GM19328 (cell line): ENCODE data around the gene NBAS.

Source experiments
- ATAC-seq: cut with Tn5 transposase; IDR thresholded peaks from one replicate; pipeline ENCODE4 v1.9.1; 2021; ENCODE audit warnings: mild to moderate bottlenecking, moderate library complexity; ENCODE audit not compliant: unreplicated experiment

Gene NBAS

DNA sequence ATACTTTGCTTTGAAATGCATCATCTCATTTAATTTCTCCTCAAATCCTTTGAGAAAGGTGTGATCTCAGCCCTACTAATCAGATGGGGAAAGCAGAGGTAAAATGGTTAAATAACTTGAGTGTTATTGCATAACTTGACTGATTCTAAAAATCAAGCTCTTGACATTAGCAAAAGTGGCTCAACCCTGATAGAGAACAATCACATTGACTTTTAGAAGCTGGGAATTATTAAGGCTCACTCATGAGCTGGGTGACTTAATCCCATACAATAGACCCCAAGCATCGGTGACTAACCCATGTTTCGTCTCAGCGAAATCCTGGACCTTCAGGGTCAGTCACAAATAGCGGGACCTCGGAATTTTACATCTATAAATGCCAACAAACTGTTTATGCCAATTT is 378.9 kb downstream of the NBAS start:
- no peak for ATAC-seq

DNA sequence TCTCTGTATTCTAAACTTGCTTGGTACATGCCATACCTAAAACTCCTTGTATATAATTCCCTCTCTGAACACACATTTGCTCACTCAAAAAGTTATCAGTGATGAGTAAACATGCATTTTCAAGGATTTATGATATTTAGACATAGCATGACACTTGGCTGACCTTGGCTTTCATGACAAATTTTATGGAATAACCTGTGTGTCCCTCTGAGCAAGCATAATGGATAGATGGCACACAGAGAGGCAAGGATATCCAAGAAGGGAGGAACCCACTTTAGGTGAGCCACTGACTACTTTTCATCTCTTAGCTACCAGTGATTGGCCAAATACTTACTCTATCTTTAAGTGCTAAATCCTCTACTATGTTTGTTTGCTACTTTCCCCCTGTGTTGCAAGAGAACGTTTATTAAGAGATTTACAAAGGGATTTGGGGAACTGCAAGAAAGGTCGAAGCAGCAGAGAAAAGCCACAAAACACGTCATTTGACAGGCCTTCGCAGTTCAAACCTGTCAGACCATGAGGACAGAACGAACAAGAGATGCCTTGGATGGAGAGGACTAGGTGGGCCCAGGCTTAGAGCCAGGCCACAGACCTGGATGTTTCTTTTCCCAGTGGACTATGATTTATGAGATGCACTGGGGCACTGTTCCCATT is 379.9 kb downstream of the NBAS start:
- ATAC-seq = no peak

DNA sequence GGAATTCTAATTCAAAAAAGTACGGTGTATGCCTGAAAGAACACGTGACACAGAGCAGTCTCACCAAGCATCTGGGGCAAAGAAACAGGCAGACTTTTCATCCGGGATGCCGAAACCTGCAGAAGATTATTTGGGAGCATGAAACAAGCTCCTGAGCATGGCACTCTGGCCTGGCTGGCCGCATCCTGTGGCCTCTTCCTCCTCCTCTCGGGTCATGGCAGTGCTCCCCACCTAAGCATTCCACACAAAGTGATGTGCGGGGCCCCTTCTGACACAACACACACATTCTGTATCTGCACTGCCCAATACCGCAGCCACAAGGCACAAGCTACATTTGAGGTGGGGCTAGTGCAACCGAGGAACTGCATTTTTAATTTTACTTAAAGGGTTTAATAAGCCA is 380.8 kb downstream of the NBAS start:
- no peak for ATAC-seq

DNA sequence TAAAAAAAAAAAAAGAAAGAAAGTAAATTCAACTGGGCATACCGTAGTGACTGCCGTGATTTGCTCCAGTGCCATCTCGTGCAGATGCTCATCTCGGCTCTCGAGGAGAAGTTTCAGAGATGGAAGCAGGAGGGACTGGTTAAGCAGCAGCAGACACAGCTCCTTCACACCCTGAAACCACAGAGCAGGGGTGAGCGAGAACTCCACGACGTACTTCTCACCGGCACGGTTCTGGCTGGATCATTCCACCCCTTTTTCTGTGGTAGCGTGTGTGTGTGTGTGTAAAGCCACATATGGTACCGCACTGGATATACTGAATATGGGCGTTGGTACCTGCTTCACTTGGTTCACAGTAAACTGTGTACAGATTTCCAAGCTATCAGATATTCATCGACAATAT is 382.2 kb downstream of the NBAS start:
- ATAC-seq = no peak

DNA sequence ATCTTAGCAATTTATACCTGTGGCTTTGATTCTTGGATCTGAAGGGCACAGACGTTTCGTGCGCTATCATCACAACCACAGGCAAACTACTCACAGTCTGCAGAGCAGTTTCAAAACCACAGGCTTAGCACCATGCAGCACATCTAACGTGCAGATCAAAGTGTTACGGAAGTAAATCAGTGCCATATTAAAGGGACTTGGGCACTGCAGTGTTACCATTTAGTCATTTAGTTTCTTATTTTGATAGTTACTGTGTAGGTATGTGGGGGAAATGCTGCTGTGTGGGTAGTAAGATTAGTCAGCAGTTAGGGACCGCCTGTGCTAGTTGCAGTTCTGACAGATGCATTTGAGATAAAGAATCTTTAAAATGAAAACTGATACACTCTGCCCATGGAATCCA is 384.0 kb downstream of the NBAS start:
- ATAC-seq = peak; percentile 90

DNA sequence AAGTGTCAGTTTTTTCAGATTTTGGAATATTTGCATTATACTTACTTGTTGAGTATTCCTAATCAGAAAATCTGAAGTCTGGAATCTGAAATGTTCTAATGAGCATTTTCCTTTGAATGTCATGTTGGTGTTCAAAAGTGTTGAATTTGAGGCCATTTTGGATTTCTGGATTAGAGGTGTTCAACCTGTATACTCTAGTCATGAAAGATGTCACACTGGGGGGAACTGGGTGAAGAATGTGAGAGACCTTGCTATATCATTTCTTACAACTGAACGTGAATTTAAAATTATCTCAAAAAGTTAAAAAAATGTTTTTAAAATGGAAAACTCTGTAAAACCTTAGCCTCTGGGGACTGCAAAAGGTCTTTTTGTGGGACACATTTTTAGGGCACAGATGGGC is 384.5 kb downstream of the NBAS start:
- ATAC-seq = no peak

DNA sequence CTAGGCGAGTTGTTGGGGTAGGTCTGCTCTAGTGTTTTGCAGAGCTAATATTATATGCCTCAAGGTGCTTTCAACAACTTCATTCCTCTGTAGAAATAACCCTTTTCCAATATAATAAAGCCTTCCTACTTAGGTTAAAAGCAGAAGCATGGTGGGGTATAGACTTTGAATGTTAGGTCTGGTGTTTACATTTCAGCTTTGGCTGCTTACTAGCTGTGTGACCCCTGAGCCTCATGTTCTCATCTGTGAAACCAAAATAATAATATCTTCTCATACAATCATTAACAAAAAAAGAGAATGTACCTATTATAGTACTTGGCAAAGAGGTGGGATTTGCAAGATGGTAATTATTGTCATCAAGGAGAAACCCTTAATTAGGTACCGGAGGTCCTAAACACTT is 386.6 kb downstream of the NBAS start:
- ATAC-seq = no peak

DNA sequence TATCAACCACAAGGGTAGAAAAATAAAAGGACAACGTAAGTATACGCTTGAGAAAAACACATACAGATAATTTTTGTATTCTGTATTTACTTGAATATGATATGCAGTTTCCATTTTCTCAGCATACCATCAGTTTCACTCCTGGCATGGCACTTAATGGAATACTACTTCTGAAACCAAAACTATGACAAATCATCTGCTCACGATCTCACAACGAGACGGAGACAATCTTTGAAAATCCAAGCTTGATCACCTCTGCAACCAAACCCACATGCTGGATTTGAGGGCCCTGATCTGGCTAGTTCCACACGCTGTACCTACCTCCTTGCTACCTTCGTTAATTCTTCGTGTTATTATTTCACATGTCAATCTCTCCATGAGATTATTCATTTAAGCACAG is 387.6 kb downstream of the NBAS start:
- ATAC-seq = no peak

DNA sequence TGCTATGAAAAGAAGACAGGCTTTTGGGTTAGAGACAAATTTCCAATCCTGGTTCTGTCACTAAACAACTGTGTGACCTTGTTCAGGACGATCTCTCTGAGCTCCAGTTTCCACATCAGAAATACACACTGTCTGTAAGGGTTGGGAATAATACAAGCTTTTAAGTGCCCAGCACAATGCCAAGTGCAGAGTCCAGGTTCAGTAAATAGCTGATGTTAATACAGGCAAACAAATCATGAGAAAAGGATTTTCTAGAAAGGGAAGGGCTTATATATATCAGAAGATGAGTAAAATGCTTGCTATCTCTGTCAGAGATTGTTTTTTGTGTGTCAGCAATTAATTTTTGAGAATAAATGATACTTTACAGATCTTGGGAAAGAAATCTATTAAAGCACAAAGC is 388.3 kb downstream of the NBAS start:
- no peak for ATAC-seq

DNA sequence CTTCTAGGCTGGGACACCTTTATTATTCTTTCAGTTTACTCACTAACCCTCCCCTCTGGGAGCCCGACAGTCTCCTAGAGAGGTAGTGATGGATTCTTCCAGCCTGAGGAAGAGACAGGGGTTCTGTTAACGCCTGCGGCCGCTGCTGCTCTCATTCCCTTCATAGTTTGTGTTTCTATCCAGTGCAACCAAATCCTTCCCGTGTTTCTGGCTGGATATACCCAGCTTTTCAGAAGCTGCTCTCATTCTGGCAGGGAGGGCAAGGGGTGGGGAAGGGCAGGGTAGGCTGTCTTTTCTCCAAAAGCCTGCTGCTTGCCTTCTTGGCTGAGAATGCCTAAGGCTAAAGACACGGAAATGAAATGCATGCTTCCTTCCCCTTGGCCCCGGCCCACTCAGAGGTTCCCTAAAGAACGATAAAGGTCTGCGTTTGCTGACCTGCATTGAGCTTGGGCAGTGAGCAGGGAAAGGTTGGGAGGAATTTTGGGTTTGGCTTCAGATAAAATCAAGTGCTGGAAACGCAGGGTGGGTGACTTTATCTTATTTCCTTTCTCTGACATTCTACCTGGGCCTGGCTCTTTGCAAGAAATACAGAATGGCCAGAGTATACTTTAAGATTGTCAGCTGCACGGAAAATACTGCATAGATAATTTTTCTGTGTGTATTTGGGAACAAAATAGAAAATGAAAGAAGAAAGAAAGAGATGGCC is 390.9 kb downstream of the NBAS start:
- ATAC-seq = no peak

DNA sequence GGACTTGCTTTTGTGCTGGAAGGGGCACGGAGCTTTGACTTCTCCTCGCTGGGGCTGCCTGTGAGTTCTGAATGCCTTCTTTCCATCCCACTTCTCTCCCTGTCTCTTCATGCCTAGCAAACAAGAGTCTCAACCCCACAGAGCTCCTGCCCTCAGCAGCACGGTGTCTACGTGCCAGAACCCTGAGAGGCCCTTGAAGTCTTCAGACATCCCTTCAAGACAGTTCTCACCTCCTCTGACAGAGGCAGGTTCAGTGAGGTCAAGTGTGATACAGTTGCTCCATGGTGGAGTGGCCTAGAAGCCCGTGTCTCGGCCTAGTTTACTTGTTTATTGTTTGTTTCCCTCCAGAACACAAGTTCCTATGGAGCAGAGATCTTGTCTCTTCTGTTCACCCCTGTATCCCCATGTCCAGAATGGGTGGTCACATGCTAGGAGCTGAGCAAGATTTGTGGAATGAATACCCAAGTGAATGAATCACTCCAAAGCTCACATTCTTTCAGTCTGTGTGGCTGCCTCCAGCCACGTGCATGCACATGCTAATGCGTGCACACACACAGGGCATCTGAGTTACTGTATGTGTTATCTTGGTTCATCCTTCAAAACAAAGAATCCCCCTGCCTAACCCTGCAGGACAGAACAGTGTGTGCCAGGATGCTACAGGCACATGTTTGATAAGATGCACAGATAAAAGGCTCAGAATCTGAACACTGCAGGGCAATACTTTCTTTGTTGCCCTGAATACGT is 391.6 kb downstream of the NBAS start:
- ATAC-seq = no peak

DNA sequence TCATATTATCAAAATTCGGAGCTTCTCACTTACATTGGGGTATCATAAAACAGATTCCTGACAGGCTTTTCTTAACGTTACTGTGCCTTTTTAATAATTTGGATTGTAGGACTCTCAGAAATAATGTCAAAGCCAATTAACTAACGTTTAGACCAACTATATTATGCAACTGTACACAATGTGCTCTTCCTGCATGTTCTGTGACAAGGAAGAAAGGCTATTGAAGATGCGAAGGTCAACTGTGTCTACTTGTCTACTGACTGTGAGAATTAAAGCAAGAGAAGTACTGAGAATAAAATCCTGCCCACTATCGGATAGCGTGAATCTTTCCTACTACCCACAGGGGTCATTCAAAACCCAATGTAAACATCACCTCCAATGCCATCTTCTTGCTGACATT is 393.0 kb downstream of the NBAS start:
- ATAC-seq = no peak

DNA sequence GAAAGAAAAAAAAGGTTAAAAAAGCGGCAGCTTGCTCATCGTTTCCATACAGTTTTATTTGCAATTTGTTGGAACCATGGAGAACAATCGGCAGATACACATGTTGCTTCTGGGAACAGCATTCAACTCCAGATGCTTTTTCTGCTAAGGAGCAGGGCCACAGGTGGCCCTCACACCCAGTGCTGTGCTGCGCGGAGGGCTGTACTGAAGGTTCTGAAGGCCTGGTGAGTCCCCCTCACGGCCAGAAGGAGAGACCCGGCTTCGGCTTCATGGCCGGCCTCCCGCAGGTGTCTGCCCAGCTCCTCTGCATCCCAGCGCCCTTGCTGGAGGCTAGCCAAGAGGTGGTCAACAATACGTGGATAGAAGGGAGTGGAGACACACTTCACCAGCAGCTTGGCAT is 394.3 kb downstream of the NBAS start:
- no peak for ATAC-seq

DNA sequence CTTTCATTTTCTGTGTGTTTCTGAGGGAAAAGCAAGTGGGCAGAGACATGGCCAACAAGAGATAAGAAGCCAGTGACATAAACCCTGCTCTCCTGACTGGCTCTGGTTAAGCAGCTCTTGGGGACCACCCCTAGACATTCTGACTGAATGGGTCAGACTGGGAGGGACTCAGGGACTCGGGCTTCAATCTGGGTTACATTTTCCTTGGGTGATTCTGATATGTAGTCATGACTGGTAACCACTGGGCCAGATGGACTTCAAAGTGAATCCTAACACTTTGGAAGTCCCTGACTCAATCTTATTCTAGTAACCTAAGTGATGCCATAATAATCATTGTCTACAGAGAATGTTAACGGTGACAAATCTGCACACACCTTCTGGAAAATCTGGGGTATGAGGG is 397.8 kb downstream of the NBAS start:
- no peak for ATAC-seq

DNA sequence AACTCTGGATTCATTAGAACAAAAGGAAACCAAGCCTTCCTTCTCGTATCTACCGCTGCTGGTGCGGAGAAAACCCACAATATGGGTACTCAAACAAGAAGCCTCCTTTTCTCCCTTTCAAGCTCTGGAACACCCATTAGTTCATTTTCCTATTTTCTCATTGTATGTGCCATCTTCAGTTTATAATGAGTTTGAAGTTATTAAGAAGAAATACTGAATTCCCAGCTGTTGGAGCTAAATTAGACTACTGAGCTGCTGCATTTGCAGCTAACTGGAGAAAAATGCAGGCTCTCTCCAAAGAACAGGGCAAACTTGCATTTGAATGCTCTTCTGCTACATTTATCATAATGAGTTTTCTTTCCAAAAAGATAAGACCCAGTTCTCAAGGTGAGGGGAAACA is 398.5 kb downstream of the NBAS start:
- no peak for ATAC-seq

DNA sequence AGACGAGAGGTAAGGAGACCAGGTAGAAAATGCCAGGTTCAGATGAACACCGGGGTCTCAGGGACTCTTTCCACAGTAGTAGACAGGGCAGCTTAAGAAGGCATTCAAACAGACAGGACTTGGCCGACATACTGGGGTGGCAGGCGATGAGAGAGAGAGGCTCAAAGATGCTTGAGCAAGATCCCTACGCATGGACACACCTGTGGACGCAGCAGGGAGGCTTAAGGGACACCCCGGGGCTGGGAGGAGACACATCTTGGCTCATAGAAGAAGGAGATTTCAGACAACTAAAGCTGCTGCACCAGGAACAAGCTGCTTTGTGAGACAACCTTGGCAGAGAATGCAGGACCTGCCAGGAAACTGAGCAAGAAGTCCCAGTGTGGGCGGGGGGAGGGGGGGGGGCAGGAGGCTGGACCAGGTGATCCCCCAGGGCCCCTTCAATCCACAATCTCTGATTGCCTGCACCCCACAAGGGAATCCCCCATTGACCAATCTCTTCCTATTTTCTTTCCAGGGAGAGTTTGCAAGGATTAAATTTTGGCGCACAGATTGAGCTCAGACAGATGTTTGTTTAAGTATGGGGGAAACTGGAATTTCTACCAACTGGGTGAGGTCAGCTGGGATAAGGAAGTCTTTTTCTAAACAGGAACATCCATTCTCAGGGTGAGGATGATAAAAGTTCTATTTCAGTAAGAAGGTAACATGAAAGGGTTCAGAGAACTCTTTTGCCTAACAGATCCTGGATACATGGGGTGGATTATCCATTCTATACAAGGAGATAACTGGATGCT is 400.7 kb downstream of the NBAS start:
- no peak for ATAC-seq

DNA sequence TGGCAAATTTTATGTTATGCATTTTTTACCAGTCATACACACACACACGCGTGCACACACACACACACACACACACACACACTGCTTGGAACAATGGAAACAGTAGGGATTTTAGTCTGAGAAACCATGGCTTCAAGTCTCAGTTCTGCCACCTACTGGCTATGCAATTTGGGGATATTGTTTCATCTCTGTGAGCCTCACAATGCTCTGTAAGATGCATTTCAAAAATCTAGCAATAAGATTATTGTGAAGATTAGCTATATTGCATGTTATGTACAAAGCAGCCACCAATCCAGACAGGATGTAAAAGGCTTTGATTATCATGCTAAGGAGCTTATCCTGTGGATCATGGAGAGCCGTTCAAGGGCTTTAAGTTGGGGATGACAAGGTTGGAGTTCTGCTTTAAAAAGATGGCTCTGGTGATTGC is 401.4 kb downstream of the NBAS start:
- ATAC-seq = no peak

DNA sequence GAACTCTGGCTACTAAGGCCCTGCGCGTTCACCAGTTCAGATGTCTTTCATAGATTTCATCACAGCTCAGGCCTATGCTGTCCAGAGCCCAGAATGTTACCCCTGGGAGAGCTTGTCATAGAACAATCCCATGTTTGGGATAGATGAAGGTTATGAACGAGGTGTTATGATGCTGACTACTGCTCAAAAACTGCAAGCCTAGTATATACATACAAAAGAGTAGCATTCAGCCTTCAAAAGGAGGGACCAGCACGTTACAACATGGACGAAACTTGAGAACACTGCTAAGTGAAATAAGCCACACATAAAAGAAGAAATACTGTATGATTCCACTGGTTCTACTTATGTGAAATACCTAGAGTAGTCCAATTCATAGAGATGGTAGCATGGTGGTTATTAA is 401.9 kb downstream of the NBAS start:
- ATAC-seq = no peak

DNA sequence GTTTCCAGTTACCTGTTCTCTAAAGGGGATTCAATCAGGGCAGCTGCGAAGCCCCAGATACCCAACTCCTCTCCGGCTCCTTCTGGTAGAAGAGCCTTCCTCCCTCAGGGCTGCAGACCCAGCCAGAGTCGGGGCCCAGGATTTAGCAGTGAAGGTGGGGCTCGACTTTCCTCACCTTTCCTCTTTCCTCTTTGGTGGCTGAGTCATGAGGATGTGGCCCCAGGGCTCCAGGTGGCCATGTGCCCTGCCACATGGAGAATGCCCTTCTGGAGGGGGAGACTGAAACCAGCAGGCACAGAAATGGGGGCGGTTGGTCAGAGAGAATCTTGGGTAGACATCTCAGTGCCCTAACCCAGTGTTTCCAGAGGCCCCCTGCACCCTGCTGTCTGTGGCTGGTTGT is 402.6 kb downstream of the NBAS start:
- ATAC-seq = no peak

DNA sequence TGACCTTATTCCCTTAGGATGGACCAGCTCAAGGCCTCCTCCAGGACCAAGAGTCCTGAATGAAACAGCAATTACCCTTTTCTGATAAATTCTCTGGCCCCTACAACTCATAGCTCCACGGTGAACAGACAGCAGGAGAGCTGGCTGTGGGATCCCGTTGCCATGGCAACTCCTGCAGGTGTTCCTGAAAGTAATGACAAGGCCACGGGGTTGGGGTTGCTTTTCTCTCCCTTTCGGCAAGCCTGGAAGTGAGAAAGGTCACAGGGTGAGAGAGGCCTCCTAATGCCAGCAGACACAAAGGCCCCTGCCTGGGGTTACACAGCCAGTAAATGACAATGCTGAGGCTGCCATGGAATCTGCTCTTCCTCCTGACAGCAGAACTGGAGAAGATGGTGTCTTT is 403.0 kb downstream of the NBAS start:
- no peak for ATAC-seq

DNA sequence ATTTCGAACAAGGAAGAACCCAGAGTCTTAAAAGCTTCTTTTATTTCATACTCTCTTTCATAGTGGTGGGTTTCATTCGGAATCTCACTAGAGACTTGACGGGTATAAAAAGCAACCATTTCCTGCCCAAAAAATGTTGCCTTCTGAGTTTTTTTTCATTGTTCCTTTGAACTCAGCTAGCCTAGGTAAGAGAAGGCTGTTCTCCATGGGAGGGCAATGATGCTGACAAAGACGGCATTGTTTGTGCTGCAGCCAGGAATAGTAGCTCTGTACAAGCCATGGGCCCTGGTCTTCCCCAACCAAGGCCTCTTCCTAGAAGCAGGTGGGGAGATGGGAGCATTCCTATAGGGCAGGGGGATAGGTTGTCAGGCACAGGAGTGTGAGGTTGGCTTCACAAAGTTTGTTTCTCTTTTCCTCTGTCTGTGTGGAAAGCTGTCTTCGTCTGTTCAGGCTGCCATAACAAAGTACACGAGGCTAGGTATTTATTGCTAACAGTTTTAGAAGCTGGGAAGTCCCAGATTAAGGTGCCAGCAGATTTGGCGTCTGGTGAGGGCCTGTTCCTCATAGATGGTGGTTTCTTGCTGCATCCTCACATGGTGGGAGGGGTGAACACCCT is 405.1 kb downstream of the NBAS start:
- no peak for ATAC-seq
